ENCODE results near the gene C1QC.

Gene C1QC

GRCh38 chr1:22676916-22677583 lies 33.6 kb downstream of the C1QC start:
- Histone ChIP-seq H3K4me1 (ENCODE audit: low read depth, poor library complexity, severe bottlenecking) (no peaks in the 10 kb centered on the region), H3K27me3 (ENCODE audit: insufficient read depth, low read depth) (peaks cover 54% of the 10 kb centered on the region), H3K36me3 (ENCODE audit: insufficient read depth) (no peaks in the 10 kb centered on the region), H4K20me1 (ENCODE audit: insufficient read depth) (no peaks in the 10 kb centered on the region), H3K4me2 (no peak overlapping the region), H3K27ac (no peak overlapping the region), H3K9ac (no peak overlapping the region), H3K79me2 (ENCODE audit: insufficient read depth, low read depth) (no peaks in the 10 kb centered on the region), H2AFZ (ENCODE audit: low read depth) (no peak overlapping the region), H3K4me3 (IDR thresholded peaks at IDR 0.05; ENCODE audit: insufficient read depth, low read depth, low read length) (no peak overlapping the region)
- no peak for TF ChIP-seq CTCF (conservative IDR thresholded peaks at IDR 0.05; ENCODE audit: low read depth, low read length)

GRCh38 chr1:22677931-22678896 lies 34.8 kb downstream of the C1QC start:
- Histone ChIP-seq H3K27me3 (ENCODE audit: insufficient read depth, low read depth) (peaks cover 53% of the 10 kb centered on the region), H2AFZ (ENCODE audit: low read depth) (no peak overlapping the region), H3K4me3 (IDR thresholded peaks at IDR 0.05; ENCODE audit: insufficient read depth, low read depth, low read length) (no peak overlapping the region), H3K27ac (no peak overlapping the region), H3K79me2 (ENCODE audit: insufficient read depth, low read depth) (no peaks in the 10 kb centered on the region), H3K9ac (no peak overlapping the region), H3K4me1 (ENCODE audit: low read depth, poor library complexity, severe bottlenecking) (no peaks in the 10 kb centered on the region), H3K4me2 (no peak overlapping the region), H3K36me3 (ENCODE audit: insufficient read depth) (no peaks in the 10 kb centered on the region), H4K20me1 (ENCODE audit: insufficient read depth) (no peaks in the 10 kb centered on the region)
- TF ChIP-seq CTCF (conservative IDR thresholded peaks at IDR 0.05; ENCODE audit: low read depth, low read length): no peak

- H2AFZ ChIP-seq (ENCODE audit: low read depth): no peak overlapping the region
- no peak overlapping the region for H3K4me2 ChIP-seq
- H4K20me1 ChIP-seq (ENCODE audit: insufficient read depth): no peaks in the 10 kb centered on the region
- no peaks in the 10 kb centered on the region for H3K36me3 ChIP-seq (ENCODE audit: insufficient read depth)
- H3K4me3 ChIP-seq (IDR thresholded peaks at IDR 0.05; ENCODE audit: insufficient read depth, low read depth, low read length): no peak overlapping the region
- H3K9ac ChIP-seq: no peak overlapping the region
- no peaks in the 10 kb centered on the region for H3K4me1 ChIP-seq (ENCODE audit: low read depth, poor library complexity, severe bottlenecking)
- no peak overlapping the region for H3K27ac ChIP-seq
- no peaks in the 10 kb centered on the region for H3K79me2 ChIP-seq (ENCODE audit: insufficient read depth, low read depth)
- no peak for TF ChIP-seq CTCF (conservative IDR thresholded peaks at IDR 0.05; ENCODE audit: low read depth, low read length)
- peaks cover 52% of the 10 kb centered on the region for H3K27me3 ChIP-seq (ENCODE audit: insufficient read depth, low read depth)
These were observed 37.3 kb downstream of the C1QC start for GRCh38 chr1:22680726-22681125.

- H3K4me3 ChIP-seq (IDR thresholded peaks at IDR 0.05; ENCODE audit: insufficient read depth, low read depth, low read length): no peak overlapping the region
- no peaks in the 10 kb centered on the region for H3K36me3 ChIP-seq (ENCODE audit: insufficient read depth)
These were observed 38.3 kb downstream of the C1QC start for GRCh38 chr1:22681556-22682276.

More at GRCh38 chr1:22681556-22682276, 38.3 kb downstream of the C1QC start:
- no peak overlapping the region for H3K9ac ChIP-seq
- H3K79me2 ChIP-seq (ENCODE audit: insufficient read depth, low read depth): no peaks in the 10 kb centered on the region
- H4K20me1 ChIP-seq (ENCODE audit: insufficient read depth): no peaks in the 10 kb centered on the region
- H3K4me2 ChIP-seq: no peak overlapping the region
- H3K27ac ChIP-seq: no peak overlapping the region
- H2AFZ ChIP-seq (ENCODE audit: low read depth): no peak overlapping the region
- H3K27me3 ChIP-seq (ENCODE audit: insufficient read depth, low read depth): peaks cover 58% of the 10 kb centered on the region
- no peak for TF ChIP-seq CTCF (conservative IDR thresholded peaks at IDR 0.05; ENCODE audit: low read depth, low read length)
- H3K4me1 ChIP-seq (ENCODE audit: low read depth, poor library complexity, severe bottlenecking): no peaks in the 10 kb centered on the region

Data from KMS-11 (cell line).